GM19372 (cell line): ENCODE results near the gene MGAT4A.
"Not testable (repeated sequence)": the region's sequence is repeated elsewhere in the genome, so short reads cannot be mapped to it uniquely, and the experiment has no call there.

Experiments used
- ATAC-seq: cut with Tn5 transposase; IDR thresholded peaks from one replicate; pipeline ENCODE4 v1.9.1; 2021; ENCODE audit warnings: mild to moderate bottlenecking, low read depth, moderate library complexity; ENCODE audit not compliant: unreplicated experiment

The MGAT4A gene

GRCh38 chr2:98664323-98664722, 66.6 kb downstream of the MGAT4A start:
- ATAC-seq: no peak

DNA sequence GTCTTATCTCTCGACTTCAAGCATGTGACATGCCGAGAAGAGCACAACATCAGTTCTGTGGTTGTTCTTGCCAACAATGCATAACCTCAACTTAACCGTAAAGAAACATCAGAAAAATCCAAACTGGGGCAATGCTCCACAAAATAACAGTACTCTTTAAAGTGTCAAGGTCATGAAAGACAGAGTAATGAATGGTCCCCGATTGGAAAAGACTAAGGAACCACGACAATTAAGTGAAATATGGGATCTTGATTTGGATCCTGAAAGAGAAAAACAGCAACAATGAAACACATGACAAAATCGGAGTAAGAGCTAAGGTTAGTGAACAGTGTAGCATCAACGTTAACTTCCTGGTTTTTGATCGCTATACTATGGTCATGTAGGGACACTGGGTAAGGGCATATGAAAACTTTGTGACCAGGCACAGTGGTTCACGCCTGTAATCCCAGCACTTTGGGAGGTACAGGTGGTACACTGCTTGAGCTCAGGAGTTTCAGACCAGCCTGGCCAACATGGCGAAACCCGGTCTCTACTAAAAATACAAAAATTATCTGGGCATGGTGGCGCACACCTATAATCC, 67.3 kb downstream of the MGAT4A start:
- ATAC-seq: no peak

- not testable (repeated sequence) for ATAC-seq
These were observed 71.5 kb downstream of the MGAT4A start for GRCh38 chr2:98659491-98659840.

- ATAC-seq: no peak
These were observed 72.0 kb downstream of the MGAT4A start for GRCh38 chr2:98658816-98659490.

DNA sequence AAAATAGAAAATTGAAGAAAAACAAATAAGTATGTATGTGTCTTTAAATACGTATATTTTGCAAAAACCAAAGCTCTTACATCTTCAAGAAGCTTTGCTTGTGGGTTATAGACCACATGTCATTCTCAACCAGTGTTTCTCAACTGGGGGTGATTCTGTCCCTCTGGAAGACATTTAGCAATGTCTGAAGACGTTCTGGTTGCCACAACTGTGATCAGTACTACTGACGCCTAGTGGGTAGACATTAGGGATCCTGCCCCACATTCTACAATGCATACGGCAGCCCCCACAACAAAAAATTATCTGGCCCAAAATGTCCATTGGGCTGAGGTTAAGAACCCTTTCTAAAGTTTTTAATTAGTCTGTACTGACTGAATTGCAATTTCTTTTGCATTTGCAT, 74.1 kb downstream of the MGAT4A start:
- ATAC-seq: no peak

- ATAC-seq: no peak
These were observed 76.0 kb downstream of the MGAT4A start for GRCh38 chr2:98654699-98655495.

DNA sequence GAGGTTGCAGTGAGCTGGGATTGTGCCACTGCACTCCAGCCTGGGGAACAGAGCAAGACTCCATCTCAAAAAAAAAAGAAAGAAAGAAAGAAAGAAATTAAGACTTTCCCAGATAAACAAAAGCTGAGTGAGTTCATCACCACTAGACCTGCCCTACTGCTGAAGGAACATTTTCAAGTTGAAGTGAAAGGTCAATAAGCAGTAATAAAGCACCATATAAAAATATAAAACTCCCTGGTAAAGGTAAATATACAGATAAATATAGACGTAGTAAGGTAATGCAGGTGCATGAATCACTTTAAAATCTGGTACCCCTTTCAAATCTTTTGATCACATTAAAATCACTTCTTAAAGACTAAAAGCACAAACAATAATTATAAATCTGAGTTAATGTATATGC, 79.9 kb downstream of the MGAT4A start:
- no peak for ATAC-seq

DNA sequence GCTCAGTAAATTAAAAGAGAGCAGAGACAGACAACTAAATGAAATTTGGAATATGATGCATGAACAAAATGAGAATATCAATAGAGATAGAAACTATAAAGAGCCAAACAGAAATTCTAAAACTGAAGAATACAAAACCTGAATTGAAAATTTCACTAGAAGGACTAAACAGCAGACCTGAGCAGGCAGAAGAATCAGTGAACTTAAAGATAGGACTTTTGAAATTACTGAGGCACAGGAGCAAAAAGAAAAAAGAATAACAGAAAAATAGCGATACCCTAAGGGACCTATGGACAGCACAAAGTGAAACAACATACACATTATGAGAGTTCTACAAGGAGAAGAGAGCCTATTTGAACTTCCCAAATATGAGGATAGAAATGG, 80.9 kb downstream of the MGAT4A start:
- ATAC-seq: no peak

DNA sequence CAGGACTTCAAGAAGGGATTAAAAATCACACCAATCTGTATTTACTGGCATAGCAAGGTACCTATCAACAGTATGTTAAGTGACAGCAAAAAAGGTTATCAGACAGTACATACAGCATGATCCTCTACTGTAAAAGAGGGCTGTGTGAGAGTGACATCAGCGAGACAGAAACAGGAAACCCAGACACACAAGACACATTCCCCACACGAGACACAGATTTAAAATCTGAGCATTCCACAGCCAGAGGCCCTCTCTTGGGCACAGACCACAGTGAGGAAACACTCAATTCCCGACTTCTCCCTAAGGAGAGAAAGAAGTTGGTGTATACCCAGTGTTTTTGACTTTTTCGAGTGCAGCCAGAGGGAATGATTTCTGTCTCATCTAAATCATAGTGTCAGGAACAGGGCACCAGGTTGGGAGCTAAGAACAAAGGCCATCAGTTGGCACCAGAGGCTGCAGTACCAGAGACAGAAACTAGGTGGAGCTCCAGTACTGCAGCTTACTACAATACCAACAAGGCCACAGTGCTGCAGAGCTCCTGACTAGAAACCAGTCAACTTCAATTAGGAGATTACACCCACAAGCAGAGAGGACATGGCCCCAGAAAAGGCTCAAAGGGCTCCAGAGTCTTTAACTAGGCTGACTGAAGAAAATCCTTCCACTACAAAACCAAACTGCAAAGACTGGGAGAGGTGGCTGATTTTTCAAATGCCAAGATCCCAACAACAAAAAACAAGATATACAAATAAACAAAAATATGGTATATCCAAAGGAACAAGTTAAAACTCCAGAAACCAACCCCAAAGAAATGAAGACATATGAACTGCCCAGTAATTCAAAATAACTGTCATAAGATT, 81.6 kb downstream of the MGAT4A start:
- peak; percentile 84 for ATAC-seq

DNA sequence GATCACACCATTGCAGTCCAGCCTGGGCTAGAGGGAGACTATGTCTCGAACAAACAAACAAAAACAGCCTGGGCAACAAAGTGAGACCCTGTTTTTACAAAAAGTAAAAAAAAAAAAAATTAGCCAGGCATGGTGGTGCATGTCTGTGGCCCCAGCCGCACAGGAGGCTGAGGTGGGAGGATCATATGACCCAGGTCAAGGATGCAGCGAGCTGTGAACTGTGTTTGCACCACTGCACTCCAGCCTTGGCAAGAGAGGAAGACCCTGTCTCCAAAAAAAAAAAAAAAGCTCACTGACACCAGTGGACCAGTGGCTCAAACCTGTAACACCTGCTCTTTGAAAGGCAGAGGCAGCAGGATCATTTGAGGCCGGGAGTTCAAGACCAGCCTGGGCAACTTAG, 82.5 kb downstream of the MGAT4A start:
- no peak for ATAC-seq

- no peak for ATAC-seq
These were observed 83.3 kb downstream of the MGAT4A start for GRCh38 chr2:98647636-98648035.

DNA sequence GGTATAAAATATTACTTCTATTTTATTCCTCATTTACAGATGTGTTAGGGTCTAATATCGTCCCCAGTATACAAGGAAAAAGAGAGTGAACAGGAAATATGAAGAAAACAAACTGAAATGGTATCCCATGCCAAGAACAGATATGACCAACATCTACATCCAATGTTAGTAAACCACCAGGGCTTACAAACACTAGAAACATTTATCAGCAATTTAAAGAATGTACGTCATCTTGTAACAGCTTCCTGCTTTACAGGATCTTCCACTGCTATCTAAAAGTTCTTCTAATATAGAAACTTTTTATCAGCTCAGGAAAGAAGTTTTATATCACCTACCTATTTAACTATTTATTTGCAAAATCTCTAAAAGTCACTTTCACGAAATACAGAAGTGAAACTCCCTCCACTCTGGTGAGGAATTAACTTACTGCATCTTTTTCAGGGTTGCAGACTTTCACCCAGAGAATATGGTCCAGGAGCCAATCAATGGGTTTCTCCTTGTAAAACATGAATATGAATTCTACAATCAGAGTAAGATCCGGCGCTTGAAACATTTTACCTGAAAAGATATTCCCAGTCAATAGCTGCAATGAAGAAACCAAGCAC, 87.3 kb downstream of the MGAT4A start:
- no peak for ATAC-seq

DNA sequence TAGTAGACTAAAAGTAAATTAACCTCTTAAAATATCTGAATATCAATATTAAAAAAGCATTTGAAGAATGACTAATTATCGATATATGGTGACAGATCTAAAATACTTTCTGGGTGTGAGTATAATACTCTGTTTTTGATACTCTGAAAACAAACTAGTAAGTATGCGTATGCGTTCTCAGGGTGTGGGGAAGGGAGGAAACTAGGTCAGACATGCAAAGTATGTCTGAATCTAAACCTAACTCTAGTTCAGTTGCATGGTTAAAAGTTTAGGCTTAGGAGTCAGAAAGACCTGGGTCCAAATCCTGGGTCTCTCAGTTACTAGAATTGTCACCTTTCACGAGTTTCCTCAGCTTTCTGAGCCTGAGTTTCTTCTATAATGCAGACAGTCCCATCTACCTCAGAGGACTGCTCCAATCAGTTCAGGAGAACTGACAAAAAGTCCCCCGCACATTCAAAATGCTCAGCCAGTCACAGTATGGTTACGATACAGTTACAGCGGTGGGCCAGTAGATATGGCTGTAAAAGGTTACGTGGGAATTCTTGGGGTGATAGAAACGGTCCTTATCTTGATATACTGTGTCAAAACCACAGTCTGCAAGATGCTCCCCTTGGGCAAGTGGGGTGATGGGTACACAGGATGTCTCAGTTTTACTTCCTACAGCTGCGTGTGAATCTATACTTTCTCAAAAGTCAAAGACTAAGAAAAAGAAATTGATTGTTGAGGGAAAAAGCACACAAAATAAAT, 93.4 kb downstream of the MGAT4A start:
- peak; percentile 74 for ATAC-seq

DNA sequence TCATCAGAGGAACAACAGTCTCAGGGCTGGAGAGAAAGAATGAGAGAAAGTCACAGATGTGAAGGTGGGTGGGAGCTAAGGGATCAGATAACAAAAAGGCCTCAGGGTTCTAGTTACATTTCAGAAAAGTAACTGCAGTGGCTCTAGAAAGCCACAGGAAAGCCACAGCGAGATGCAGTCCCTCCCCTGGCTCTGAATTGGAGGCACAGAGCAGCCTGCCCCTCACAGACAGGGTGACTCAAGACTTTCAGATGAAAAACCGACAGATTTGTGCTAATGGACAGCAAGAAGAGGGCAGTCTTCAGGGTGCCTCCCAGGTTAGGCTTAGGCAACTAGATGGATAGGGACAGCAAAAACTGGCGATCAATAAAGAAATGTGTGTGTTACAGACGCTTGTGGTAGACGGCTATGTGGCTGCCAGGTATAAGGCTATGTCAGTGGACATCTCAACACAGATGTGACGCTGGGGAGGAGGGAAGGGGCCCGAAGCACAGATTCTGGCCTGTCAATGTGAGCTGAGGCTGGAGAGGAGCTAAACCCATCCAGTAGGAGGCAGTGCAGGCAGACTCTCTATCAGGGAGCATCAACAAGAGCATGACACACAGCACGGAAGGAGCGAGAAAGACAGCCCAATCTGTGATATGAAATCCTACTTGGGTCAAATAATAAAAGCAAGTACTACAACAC, 96.4 kb downstream of the MGAT4A start:
- ATAC-seq: no peak

DNA sequence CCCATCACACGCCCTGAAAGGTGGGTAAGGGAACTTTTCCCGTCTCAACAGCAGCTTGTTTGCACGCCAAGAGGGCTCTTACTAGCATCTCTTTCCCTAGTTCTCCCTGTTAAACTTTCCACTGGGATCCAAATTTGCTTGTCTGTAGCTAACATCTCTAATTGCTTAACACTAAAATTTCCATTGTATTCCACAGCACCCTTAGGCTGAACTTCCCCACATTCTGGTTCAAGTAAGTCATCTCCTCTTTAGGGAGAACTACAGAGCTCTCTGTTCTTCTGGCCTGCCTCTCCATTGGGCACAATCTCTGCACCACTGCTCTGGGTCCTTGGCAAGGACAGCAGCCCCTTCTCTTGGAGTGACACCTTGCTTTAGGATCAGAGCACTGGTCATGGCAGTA, 98.6 kb downstream of the MGAT4A start:
- no peak for ATAC-seq

DNA sequence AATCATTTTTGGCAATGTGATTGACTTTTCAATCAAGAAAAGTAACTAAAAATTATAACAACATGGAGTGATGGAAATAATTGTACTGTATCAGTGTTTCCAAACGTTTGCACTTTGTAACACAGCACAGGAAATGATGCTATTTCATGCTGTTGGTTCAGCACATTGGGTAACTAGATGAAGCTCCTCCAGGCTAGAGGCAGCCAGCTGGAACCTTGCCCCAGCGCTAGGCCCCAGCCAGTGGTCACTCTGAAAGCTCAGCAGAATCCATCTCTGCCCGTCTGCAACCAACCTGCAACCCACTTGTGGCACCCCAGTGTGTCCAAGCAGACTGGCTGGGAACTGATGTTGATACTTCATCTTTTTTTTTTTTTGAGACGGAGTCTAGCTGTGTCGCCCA, 107.3 kb downstream of the MGAT4A start:
- no peak for ATAC-seq

DNA sequence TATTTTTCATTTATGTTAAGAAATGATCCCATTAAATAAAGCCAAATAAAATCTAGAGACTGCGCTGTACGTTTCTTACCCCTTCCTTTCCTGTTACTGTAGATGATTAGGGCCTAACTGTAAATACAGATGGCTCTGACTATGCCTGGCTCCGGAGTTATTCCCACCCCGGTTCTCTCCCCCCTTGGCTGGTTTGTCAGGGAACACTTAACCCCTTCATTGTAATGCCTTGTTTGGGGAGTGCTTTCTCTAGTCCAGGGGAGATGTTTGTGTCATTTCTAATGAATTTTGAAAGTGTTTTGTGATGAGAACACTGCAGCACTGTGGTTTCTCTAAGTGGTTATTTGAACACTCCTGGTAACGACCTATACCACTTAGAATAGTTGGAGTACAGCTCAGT, 113.8 kb downstream of the MGAT4A start:
- ATAC-seq: no peak

DNA sequence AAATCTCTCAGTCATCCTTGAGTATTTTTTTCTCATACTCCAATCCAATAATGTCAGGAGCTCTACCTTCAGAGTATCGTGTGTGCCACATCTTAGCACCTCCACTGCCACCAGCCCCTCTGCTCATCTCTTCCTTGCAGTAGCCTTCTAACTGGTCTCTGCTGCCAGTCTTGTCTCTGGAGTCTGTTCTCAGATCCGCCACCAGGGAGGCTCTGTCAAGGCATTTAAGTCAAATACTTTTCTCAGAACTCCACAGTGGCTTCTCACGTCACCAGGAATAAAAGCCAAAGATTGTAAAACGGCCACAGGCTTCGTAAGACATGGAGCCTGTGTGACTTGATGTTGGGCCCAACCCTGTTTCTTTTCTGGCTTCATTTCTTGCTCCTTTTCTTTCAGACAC, 115.5 kb downstream of the MGAT4A start:
- ATAC-seq: no peak

GRCh38 chr2:98614024-98614739, 116.8 kb downstream of the MGAT4A start:
- no peak for ATAC-seq
